Measurements from ENCODE around the gene POU6F2. TPM values are rescaled to one million over a fixed set of nuclear protein-coding genes. Genes with fewer than 3 reads are reported as not detected.

The POU6F2 gene
- total RNA-seq, 4 donors from 2014 or later: 0.31 to 0.66 TPM; not detected in 2

GRCh38 chr7:39153647-39154046, 175.9 kb downstream of the POU6F2 start:
- Histone ChIP-seq H3K36me3 (no peaks in the 10 kb centered on the region), H3K27me3 (no peaks in the 10 kb centered on the region), H3K9me3 (no peaks in the 10 kb centered on the region), H3K27ac (no peak overlapping the region), H3K4me1 (no peaks in the 10 kb centered on the region), H3K4me3 (no peak overlapping the region)
- no peak for ATAC-seq
- TF ChIP-seq CTCF (IDR thresholded peaks at IDR 0.05): no peak
- TF ChIP-seq EP300 (IDR thresholded peaks at IDR 0.05): no peak
- no peak for TF ChIP-seq POLR2A (IDR thresholded peaks at IDR 0.05)
- no peak for TF ChIP-seq POLR2AphosphoS5 (IDR thresholded peaks at IDR 0.05)
- 37 to 44% methylated on average over 3 to 5 of the region's 5 CpGs for WGBS, 2 donors (ENCODE audit: low coverage in 1 of 2)

GRCh38 chr7:39154815-39155214, 177.1 kb downstream of the POU6F2 start:
- H3K4me1 ChIP-seq: no peaks in the 10 kb centered on the region
- WGBS, 2 donors (ENCODE audit: low coverage in 1 of 2): 73 to 100% methylated on average over 1 to 2 of the region's 2 CpGs
- H3K9me3 ChIP-seq: no peaks in the 10 kb centered on the region
- no peaks in the 10 kb centered on the region for H3K27me3 ChIP-seq
- TF ChIP-seq POLR2AphosphoS5 (IDR thresholded peaks at IDR 0.05): no peak
- no peak for TF ChIP-seq POLR2A (IDR thresholded peaks at IDR 0.05)
- TF ChIP-seq CTCF (IDR thresholded peaks at IDR 0.05): no peak
- no peak overlapping the region for H3K4me3 ChIP-seq
- no peak for ATAC-seq
- no peaks in the 10 kb centered on the region for H3K36me3 ChIP-seq
- H3K27ac ChIP-seq: no peak overlapping the region

- no peaks in the 10 kb centered on the region for H3K27me3 ChIP-seq
- H3K36me3 ChIP-seq: no peaks in the 10 kb centered on the region
- H3K9me3 ChIP-seq: no peaks in the 10 kb centered on the region
- H3K4me3 ChIP-seq: no peak overlapping the region
- no peak for TF ChIP-seq POLR2A (IDR thresholded peaks at IDR 0.05)
- TF ChIP-seq EP300 (IDR thresholded peaks at IDR 0.05): no peak
- no peak for TF ChIP-seq CTCF (IDR thresholded peaks at IDR 0.05)
- no peak for TF ChIP-seq POLR2AphosphoS5 (IDR thresholded peaks at IDR 0.05)
- H3K27ac ChIP-seq: no peak overlapping the region
- WGBS, 2 donors (ENCODE audit: low coverage in 1 of 2): 78 to 93% methylated on average over 2 to 3 of the region's 3 CpGs
- ATAC-seq: no peak
- no peaks in the 10 kb centered on the region for H3K4me1 ChIP-seq
Measured at GRCh38 chr7:39158367-39158766, 180.7 kb downstream of the POU6F2 start.

GRCh38 chr7:39161903-39162302, 184.2 kb downstream of the POU6F2 start:
- ATAC-seq: no peak
- no peaks in the 10 kb centered on the region for H3K4me1 ChIP-seq
- H3K9me3 ChIP-seq: no peaks in the 10 kb centered on the region
- no peak overlapping the region for H3K4me3 ChIP-seq
- H3K36me3 ChIP-seq: no peaks in the 10 kb centered on the region
- no peaks in the 10 kb centered on the region for H3K27me3 ChIP-seq
- H3K27ac ChIP-seq: no peak overlapping the region
- TF ChIP-seq POLR2A (IDR thresholded peaks at IDR 0.05) (no peak), EP300 (IDR thresholded peaks at IDR 0.05) (no peak), CTCF (IDR thresholded peaks at IDR 0.05) (no peak), POLR2AphosphoS5 (IDR thresholded peaks at IDR 0.05) (no peak)
- 84 to 86% methylated on average over 2 of the region's 2 CpGs for WGBS, 2 donors (ENCODE audit: low coverage in 1 of 2)

- H3K27me3 ChIP-seq: no peaks in the 10 kb centered on the region
- TF ChIP-seq POLR2A (IDR thresholded peaks at IDR 0.05): no peak
- no peak for ATAC-seq
- H3K4me1 ChIP-seq: no peaks in the 10 kb centered on the region
- H3K9me3 ChIP-seq: no peaks in the 10 kb centered on the region
- no peak overlapping the region for H3K27ac ChIP-seq
- H3K4me3 ChIP-seq: no peak overlapping the region
- WGBS, 2 donors (ENCODE audit: low coverage in 1 of 2): 68 to 78% methylated on average over 2 to 3 of the region's 4 CpGs
- no peaks in the 10 kb centered on the region for H3K36me3 ChIP-seq
Measured at GRCh38 chr7:39164887-39165286, 187.2 kb downstream of the POU6F2 start.
